GM19455 (cell line): ENCODE data around the gene STX1B.
"Not testable (repeated sequence)": the region's sequence is repeated elsewhere in the genome, so short reads cannot be mapped to it uniquely, and the experiment has no call there.

Source experiments
- ATAC-seq: cut with Tn5 transposase; IDR thresholded peaks from one replicate; pipeline ENCODE4 v1.9.1; 2021; ENCODE audit not compliant: unreplicated experiment

STX1B gene

GRCh38 chr16:31010585-31011325 is at the start of gene STX1B:
Gene STX1B (minus strand): TSS chr16:31010638. CDS start chr16:31010396, 242 bp downstream.
- no peak for ATAC-seq

GRCh38 chr16:31055613-31056012 is 45.2 kb upstream of the STX1B start:
- ATAC-seq = no peak

DNA sequence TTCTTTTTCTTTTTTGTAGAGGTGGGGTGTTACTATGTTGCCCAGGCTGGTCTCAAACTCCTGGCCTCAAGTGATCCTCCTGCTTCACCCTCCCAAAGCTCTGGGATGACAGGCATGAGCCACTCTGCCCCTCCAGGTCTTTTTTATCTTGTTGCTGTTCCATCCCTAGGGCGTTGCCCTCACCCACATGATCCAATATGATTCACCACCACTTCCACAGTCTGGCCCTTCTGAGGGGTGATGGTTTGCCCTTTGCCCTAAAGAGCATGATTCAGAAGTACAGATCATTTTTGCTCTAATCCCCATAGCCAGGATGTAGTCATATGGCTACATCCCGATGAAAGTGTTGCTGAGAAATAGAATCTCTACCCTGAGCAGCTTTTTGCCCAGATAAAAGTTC is 41.7 kb upstream of the STX1B start:
- ATAC-seq = no peak

DNA sequence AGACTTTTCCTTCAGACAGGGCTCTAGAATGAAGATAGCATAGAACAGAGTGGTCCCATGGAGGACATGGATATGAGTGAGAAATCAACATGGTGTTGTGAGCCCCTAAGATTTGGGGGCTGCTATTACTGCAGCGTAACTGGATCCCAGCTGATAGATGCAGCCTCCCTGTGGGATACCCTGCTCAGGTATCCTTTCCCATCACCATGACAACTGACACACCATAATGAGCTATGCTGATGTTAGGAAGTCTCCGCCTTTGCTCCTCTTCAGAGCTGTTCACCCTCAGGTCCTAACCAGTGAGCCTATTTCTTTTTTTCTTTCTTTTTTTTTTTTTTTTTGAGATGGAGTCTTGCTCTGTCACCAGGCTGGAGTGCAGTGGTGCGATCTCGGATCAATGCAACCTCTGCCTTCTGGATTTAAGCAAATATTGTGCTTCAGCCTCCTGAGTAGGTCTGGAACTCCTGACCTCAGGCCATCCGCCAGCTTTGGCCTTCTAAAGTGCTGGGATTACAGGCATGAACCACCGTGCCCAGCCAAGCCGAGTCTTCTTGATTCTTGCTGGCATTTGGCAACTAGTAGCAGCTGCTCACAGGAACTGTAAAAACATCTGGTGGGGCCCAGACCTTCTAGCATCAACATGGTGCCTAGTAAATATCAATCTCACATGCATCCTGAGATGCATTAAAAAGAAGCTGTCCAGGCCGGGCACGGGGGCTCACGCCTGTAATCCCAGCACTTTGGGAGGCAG is 40.0 kb upstream of the STX1B start:
- no peak for ATAC-seq

GRCh38 chr16:31043898-31044481 is 33.6 kb upstream of the STX1B start:
- ATAC-seq = no peak

- no peak for ATAC-seq
Measured at GRCh38 chr16:31043352-31043751, 32.9 kb upstream of the STX1B start.

DNA sequence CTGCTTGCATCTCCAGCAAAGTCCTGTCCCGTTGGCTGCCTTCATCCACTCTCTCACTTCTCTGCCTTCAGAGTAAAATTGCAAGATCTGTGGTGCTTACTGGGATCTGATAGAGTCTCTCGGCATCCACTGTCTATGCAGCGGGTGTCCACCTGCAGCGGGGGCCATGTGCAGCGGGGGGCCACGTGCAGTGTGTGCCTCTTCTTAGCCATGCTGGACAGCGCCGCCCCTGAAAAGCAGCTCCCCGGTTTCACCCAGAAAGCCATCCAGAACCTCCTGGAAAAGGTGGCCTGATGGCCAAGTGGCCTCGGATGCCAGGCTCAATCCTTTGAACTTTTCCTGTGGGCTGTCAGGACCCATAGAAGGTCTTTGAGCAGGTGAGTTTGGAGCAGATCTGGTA is 32.4 kb upstream of the STX1B start:
- no peak for ATAC-seq

DNA sequence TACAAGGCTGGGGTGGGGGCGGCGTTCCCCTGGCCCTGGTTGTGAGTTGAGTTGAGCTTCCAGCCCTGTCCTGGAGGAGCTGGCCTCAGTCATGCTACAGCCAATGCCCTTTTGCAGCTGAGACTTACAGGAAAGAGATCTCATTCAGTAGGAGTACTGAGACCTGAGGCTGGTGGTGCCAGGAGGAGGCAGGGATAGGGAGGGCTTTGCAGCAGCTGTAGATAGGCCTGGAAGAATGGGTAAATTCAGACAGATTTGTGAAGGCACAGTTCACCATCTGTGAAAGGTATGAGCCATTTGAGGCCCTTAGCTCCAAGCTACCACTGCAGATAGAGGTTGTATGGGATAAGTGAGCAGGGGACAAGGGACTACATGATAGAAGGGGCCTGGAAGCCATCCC is 28.6 kb upstream of the STX1B start:
- no peak for ATAC-seq

DNA sequence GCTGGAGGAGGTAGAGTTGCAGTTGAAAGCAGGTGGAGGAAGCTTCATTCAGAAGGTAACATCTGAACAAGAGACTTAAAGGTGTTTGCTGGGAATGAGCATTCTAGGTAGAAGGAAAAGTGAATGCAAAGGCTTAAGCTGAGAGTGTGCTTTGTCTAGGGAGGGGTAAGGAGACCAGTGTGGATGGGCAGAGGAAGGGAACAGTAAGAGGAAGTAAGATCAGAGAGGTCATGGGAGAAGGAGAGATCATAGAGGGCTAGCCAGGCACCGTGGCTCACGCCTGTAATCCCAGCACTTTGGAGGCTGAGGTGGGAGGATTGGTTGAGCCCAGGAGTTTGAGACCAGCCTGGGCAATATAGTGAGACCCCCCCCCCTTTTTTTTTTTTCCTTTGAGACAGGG is 26.3 kb upstream of the STX1B start:
- no peak for ATAC-seq

DNA sequence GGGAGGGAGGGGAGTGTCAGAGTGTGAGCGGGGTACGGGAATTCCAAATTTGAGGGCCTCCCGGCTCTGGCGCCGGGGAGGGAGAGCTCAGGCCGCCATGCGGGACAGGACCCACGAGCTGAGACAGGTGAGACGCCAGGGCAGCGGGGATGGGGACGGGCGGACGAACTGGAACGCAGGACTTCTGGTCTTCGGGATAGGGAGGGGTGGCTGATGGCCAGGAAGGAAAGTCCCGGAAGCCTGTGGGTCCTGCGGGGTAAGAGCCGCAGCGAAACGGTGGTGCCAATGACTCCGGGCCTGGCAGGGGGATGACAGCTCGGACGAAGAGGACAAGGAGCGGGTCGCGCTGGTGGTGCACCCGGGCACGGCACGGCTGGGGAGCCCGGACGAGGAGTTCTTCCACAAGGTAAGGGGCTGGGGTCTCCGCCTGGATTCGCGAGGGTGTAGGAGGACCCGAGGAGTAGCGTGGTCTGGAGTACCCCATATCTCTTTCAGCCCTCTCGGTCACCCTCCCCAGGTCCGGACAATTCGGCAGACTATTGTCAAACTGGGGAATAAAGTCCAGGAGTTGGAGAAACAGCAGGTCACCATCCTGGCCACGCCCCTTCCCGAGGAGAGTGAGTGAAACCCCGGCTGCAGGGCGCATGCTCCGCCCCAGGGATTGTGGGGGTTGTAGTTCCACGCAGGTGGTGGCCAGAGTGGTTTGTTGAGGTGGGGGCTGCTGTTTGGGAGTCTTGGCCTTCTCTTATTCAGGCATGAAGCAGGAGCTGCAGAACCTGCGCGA is 23.5 kb upstream of the STX1B start:
- ATAC-seq = peak; percentile 47

DNA sequence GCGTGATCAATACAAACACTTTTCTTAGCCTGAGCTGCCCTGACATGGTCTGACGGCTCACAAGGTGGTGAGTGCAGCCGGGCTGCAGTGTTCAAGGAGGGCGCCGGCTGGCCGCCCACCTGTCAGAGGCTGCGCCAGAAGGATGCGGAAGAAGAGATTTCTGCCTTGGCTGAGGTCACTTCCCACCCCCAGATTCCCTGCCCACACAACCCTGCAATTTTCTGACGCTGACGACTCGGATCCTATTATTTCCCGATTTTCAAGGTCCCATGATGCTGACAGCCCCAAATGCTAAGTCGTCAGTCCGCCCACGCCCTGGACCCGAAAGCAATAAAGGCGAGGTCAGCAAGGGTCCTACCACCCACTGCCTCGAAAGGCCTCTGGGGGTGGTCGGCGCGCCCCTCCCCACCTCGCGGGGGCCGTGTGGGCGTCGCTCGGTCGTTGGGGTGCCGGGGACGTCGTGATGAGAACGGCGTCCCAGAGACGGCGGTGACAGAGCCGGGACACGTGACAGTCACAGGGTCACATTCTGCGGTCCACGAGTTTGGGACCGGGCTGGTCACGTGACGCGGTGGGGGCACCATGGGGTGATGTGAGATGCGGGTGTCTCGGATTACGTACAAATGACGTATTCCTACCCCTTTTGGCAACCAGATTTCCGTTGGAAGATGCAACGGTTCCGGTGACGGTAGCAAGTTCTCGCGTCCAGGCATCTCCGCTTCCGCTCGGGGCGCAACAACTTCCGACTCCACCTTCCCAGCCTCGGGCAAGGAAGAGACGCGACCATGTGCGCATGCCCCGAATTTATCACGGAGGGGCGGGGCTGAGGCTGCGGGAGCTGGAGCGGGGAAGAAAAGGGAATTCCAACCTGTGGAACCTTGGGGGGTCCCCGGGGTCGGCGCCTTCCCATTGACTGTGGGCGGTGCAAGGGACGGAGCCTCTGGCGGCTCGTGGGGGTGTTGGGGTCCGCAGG is 22.6 kb upstream of the STX1B start, which contains the start of gene STX4:
STX4 (plus strand) TSS at position 823 of the 973 bp plus-strand sequence. CDS start 248 bp downstream, outside the sequence.
- ATAC-seq = peak; percentile 75

DNA sequence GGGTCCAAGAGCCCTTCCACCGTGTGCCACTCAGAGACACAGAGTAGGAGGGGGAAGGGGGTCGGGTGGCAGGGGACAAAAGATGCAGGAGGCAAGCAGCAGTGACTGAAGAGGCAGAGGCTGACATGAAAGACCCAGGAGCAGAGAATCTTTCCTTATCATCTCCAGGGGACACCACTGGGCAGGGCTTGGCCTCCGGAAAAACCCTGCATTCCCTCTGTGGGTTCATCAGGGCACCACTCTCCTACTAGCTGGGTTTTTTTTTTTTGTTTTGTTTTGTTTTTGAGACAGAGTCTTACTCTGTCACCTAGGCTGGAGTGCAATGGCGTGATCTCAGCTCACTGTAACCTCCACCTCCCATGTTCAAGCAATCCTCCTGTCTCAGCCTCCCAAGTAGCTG is 20.8 kb upstream of the STX1B start:
- ATAC-seq = no peak

- no peak for ATAC-seq
Measured at GRCh38 chr16:31029272-31029671, 18.8 kb upstream of the STX1B start.

GRCh38 chr16:31025339-31025738 is 14.9 kb upstream of the STX1B start:
- ATAC-seq = no peak

DNA sequence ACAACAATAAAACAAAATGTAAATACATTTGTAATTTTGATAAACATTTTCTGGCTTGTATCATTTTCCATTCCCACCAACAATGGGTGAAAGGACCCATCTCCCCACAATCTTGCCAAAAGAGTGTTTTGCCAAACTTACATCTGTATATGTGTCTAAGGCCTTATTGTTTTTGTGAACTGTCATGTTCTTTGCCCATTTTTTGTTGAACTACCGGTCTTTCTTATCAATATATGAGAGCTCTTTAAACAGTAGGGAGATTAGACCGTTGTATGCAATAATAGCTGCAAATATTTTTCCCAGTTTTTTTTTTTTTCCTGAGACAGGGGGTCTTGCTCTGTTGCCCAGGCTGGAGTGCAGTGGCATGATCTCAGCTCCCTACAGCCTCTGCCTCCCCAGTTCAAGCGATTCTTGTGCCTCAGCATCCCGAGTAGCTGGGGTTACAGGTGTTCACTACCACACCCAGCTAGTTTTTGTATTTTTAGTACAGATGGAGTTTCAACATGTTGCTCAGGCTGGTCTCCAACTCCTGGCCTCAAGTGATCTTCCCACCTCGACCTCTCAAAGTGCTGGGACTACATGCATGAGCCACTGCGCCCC is 13.3 kb upstream of the STX1B start:
- ATAC-seq = no peak

- no peak for ATAC-seq
Measured at GRCh38 chr16:31023252-31023602, 12.8 kb upstream of the STX1B start.

DNA sequence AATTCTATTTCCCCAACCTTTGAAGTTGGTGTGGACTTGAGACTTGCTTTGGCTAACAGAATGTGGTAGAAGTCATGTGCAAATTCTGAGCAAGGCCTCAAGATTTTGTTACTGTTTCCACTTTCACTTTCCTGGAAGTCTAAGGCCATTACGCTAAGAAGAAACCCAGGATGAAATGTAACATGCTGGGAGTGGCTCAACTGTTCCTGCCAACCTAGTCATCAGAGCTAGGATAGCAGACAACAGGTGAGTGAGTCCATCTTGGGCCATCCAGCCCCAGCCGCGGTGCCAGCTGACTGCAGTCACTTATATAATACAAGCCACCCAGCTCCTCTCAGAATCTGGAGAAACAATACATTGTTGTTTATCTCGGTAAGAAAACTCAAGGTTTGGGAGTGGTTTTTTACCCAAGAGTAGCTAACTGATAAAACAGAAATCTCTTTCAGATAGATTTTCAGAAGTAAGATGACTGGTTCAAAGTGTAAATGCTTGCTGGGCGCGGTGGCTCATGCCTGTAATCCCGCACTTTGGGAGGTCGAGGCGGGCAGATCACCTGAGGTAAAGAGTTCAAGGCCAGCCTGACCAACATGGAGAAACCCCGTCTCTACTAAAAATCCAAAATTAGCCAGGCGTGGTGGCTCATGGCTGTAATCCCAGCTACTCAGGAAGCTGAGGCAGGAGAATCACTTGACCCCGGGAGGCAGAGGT is 12.3 kb upstream of the STX1B start:
- ATAC-seq = no peak

GRCh38 chr16:31020536-31020935 is 10.1 kb upstream of the STX1B start:
- ATAC-seq = no peak

DNA sequence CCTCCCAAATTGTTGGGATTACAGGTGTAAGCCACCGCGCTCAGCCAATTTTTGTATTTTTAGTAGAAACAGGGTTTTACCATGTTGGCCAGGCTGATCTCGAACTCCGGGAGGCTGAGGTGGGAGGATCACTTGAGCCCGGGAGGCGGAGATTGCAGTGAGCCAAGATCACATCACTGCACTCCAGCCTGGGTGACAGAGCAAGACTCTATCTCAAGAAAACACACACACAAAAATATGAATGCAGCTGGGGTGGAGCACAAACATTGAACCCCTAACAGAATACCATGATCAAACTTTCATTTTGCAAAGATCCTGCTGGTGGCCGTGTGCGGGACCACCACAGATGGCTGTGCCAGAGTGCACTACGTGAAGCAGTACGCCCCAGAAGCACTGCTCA is 7.3 kb upstream of the STX1B start:
- ATAC-seq = not testable (repeated sequence)
